K562 (cell line): Measurements from ENCODE around the gene SOX30. TPM values are rescaled to one million over a fixed set of nuclear protein-coding genes. Genes with fewer than 3 reads are reported as not detected.

Source experiments
- ATAC-seq: fragments of 200-7000 bp; cut with Tn5 transposase; 3 replicates; pipeline ENCODE4 v1.9.1; 2020; ENCODE audit warnings: moderate library complexity
- BruUV-seq: library from RNA; stranded (reverse); fragments of 400-500 nt; replicated peaks from 2 replicates; lab custom pipeline; 2021; lab: Mats Ljungman, UMichigan
- CTCF ChIA-PET: fragments of 300-600 bp; formaldehyde crosslinking; extraction: SDS; loops from one replicate; lab custom pipeline; 2021; ENCODE audit warnings: low intra/inter-chr PET ratio; lab: Yijun Ruan, JAX
- POLR2A ChIA-PET: fragments of 300-600, 350-650 bp; sonication (Branson Sonifier 250); formaldehyde crosslinking; extraction: SDS; loops from one replicate; lab custom pipeline; 2021; ENCODE audit warnings: antibody characterized with exemption, inconsistent platforms; lab: Yijun Ruan, JAX
- DNase-seq, 4 experiments: peaks; one replicate each; pipeline versions ENCODE4 v3.0.0 to v3.0.0-alpha.2; 2011 to 2018; ENCODE audit warnings: low spot score in 3 of 4, mixed read lengths in 3 of 4; ENCODE audit errors: extremely low read depth in 1 of 4
- FAIRE-seq: peaks from 2 replicates; lab custom pipeline; 2011; peaks lifted over from hg19 to GRCh38; lab: Jason Lieb, UNC
- H2AFZ ChIP-seq: 2 replicates; pipeline ENCODE4 v1.6.0; 2011; ENCODE audit warnings: low read depth, low read length, control low read depth, inconsistent platforms
- H3K27ac ChIP-seq: fragments of 200-600 bp; 3 replicates; pipeline ENCODE4 v1.8.0; 2011; ENCODE audit warnings: low read depth, mild to moderate bottlenecking, control low read depth, inconsistent platforms, low read length, moderate library complexity, mixed read lengths; ENCODE audit errors: extremely low read depth
- H3K27me3 ChIP-seq, 2 experiments: fragments of 300-600 bp in 1 of 2; 2 replicates in 1 of 2; 3 replicates in 1 of 2; pipeline versions ENCODE4 v1.6.0 to v1.8.0; 2011; ENCODE audit warnings: inconsistent platforms in 2 of 2, low read length in 2 of 2, mild to moderate bottlenecking in 1 of 2, mixed read lengths in 1 of 2, moderate library complexity in 1 of 2; ENCODE audit not compliant: control insufficient read depth in 2 of 2, insufficient read depth in 2 of 2
- H3K36me3 ChIP-seq: fragments of 300-600 bp; 3 replicates; pipeline ENCODE4 v1.8.0; 2011; ENCODE audit warnings: mild to moderate bottlenecking, low read length, inconsistent platforms; ENCODE audit not compliant: control insufficient read depth, insufficient read depth
- H3K4me1 ChIP-seq, 2 experiments: fragments of 200-600 bp in 1 of 2; replicated peaks in 1 of 2; 2 replicates in 1 of 2; 3 replicates in 1 of 2; pipeline versions ENCODE4 v1.5.1 to v1.8.0; 2011; ENCODE audit warnings: inconsistent platforms in 2 of 2, low read length in 2 of 2, mild to moderate bottlenecking in 1 of 2, mixed read lengths in 1 of 2, moderate library complexity in 1 of 2; ENCODE audit not compliant: control insufficient read depth in 2 of 2, insufficient read depth in 2 of 2
- H3K4me2 ChIP-seq: 2 replicates; pipeline ENCODE4 v1.6.1; 2011; ENCODE audit warnings: low read length, control low read depth, inconsistent platforms, mixed read lengths; ENCODE audit not compliant: insufficient read depth
- H3K4me3 ChIP-seq: fragments of 200-600 bp; sonication (generic), shearing (Covaris generic); 2 replicates; pipeline ENCODE4 v1.5.1; 2016; ENCODE audit warnings: control low read depth, inconsistent platforms
- H3K79me2 ChIP-seq: fragments of 200-600 bp; 3 replicates; pipeline ENCODE4 v1.8.0; 2011; ENCODE audit warnings: low read length, inconsistent platforms; ENCODE audit not compliant: control insufficient read depth, insufficient read depth
- H3K9ac ChIP-seq, 2 experiments: 2 replicates each; pipeline versions ENCODE4 v1.6.0 to v1.6.1; 2011; ENCODE audit warnings: low read depth in 2 of 2, low read length in 2 of 2, control low read depth in 1 of 2, inconsistent platforms in 1 of 2, mild to moderate bottlenecking in 1 of 2, mixed read lengths in 1 of 2; ENCODE audit not compliant: insufficient read depth in 1 of 2
- H3K9me1 ChIP-seq: one replicate; pipeline ENCODE4 v1.6.0; 2011; ENCODE audit warnings: inconsistent platforms, mild to moderate bottlenecking, low read length, moderate library complexity; ENCODE audit not compliant: control insufficient read depth, insufficient read depth
- H3K9me3 ChIP-seq: replicated peaks from 2 replicates; pipeline ENCODE4 v1.5.1; 2011; ENCODE audit warnings: low read depth, low read length, inconsistent platforms; ENCODE audit not compliant: control insufficient read depth, insufficient read depth
- H4K20me1 ChIP-seq: replicated peaks from 2 replicates; pipeline ENCODE4 v1.6.1; 2011; ENCODE audit warnings: low read length, inconsistent platforms, mixed read lengths; ENCODE audit not compliant: control insufficient read depth, insufficient read depth
- AFF4 ChIP-seq: sonication (generic); formaldehyde crosslinking; IDR thresholded peaks from 2 replicates; pipeline ENCODE4 v1.8.0; 2023; ENCODE audit warnings: mild to moderate bottlenecking, missing genetic modification reagents
- FOXJ2 ChIP-seq: fragments of 200-800 bp; sonication (Bioruptor generic); IDR thresholded peaks from 2 replicates; pipeline ENCODE4 v1.6.1; 2016; ENCODE audit warnings: missing genetic modification characterization, missing compliant biosample characterization
- HNRNPLL ChIP-seq: fragments of 200-400 bp; formaldehyde crosslinking; IDR thresholded peaks from 2 replicates; pipeline ENCODE4 v1.6.1; 2017; ENCODE audit warnings: low read length, low read depth, mild to moderate bottlenecking; ENCODE audit not compliant: poor library complexity, severe bottlenecking
- MAFK ChIP-seq: IDR thresholded peaks from 2 replicates; pipeline ENCODE4 v1.6.1; 2011; ENCODE audit warnings: low read length, improper control_type of control experiment
- NFE2L1 ChIP-seq: fragments of 450-650 bp; IDR thresholded peaks from 2 replicates; pipeline ENCODE4 v1.6.1; 2016; ENCODE audit warnings: missing genetic modification characterization, low read depth, mild to moderate bottlenecking, missing compliant biosample characterization, moderate library complexity, borderline replicate concordance
- PCBP2 ChIP-seq: fragments of 200-400 bp; formaldehyde crosslinking; IDR thresholded peaks from 2 replicates; pipeline ENCODE4 v1.6.1; 2018; ENCODE audit warnings: low read length, low read depth, mild to moderate bottlenecking, moderate library complexity; ENCODE audit not compliant: poor library complexity, severe bottlenecking
- RBM34 ChIP-seq: fragments of 200-400 bp; formaldehyde crosslinking; IDR thresholded peaks from 2 replicates; pipeline ENCODE4 v1.6.1; 2018; ENCODE audit warnings: low read length, borderline replicate concordance; ENCODE audit not compliant: insufficient read depth
- TCF7L2 ChIP-seq: fragments of 150-350 bp; IDR thresholded peaks from 2 replicates; pipeline ENCODE4 v1.6.1; 2016; ENCODE audit warnings: low read depth, mild to moderate bottlenecking, low read length, moderate library complexity
- TFE3 ChIP-seq: fragments of 450-650 bp; formaldehyde crosslinking; IDR thresholded peaks from 2 replicates; pipeline ENCODE4 v1.4.0; 2020; ENCODE audit warnings: mild to moderate bottlenecking, mixed read lengths
- ZBTB34 ChIP-seq: fragments of 250-450 bp; sonication (Bioruptor Pico); IDR thresholded peaks from 2 replicates; pipeline ENCODE4 v1.8.0; 2021; ENCODE audit warnings: mild to moderate bottlenecking, moderate library complexity
- ZEB2 ChIP-seq: fragments of 450-650 bp; IDR thresholded peaks from 2 replicates; pipeline ENCODE4 v1.6.1; 2016
- ZNF41 ChIP-seq: fragments of 250-450 bp; sonication (Bioruptor Pico); conservative IDR thresholded peaks from 2 replicates; pipeline ENCODE4 v1.4.0; 2020; ENCODE audit warnings: mild to moderate bottlenecking
- WGBS: fragments of 100-300 bp; shearing (Covaris generic); methylation state at CpG from one replicate; pipeline ENCODE4 v1.1.6; 2016; ENCODE audit warnings: low coverage, mixed read lengths; ENCODE audit not compliant: insufficient coverage; ENCODE audit errors: missing lambda C conversion rate; 5-methylcytosine and 5-hydroxymethylcytosine counted together
- in situ Hi-C: fragments of 300-500 bp; cut with MboI; formaldehyde crosslinking; loops from 4 replicates; pipeline ENCODE4 v1.15.0; 2018; ENCODE audit warnings: inconsistent platforms, mixed read lengths
- intact Hi-C: fragments of 100-400 bp; cut with micrococcal nuclease; formaldehyde crosslinking; loops from 2 replicates; pipeline ENCODE4 v1.14.2; 2022
- polyA plus RNA-seq, 8 experiments: library from polyadenylated mRNA; depleted of rRNA in 4 of 8; stranded (reverse) in 5 of 8; unstranded in 3 of 8; fragments of >200 nt; fragmentation: Nextera tagmentation in 2 of 8; fragmentation: Illumina TruSeq in 1 of 8; extraction: Ambion mirVana in 2 of 8; extraction: Trizol in 1 of 8; gene quantifications; 2 replicates each; pipeline versions ENCODE4 v1.2.1 to v1.2.3, GENCODE V29; 2011 to 2014; ENCODE audit warnings: inconsistent platforms in 1 of 8, missing spikeins in 1 of 8
- total RNA-seq, 7 experiments: library from RNA; depleted of rRNA in 6 of 7; stranded (reverse); fragments of >200 nt in 6 of 7; fragmentation: Illumina TruSeq in 2 of 7; extraction: Trizol in 2 of 7; gene quantifications; 2 replicates each; pipeline versions ENCODE4 v1.2.1 to v1.2.3, GENCODE V29; 2011 to 2021; ENCODE audit warnings: low replicate concordance in 1 of 7

SOX30 gene
- total and polyA plus RNA-seq, 9 of the 15 experiments (the other 6 are each of a cell fraction or from before 2014, with no cell fraction given): not detected

GRCh38 chr5:157665467-157666070 is 13.3 kb upstream of the SOX30 start:
- Histone ChIP-seq H3K27me3 (peaks cover 0 to 14% of the 10 kb centered on the region in 2 experiments; a peak in 2 of 5 replicates), H3K4me3 (no peak overlapping the region), H3K79me2 (no peaks in the 10 kb centered on the region), H3K4me2 (no peak overlapping the region), H3K4me1 (no peaks in the 10 kb centered on the region), H2AFZ (no peak overlapping the region), H3K36me3 (no peaks in the 10 kb centered on the region), H4K20me1 (no peaks in the 10 kb centered on the region), H3K9me3 (no peaks in the 10 kb centered on the region), H3K27ac (no peak overlapping the region), H3K9me1 (no peaks in the 10 kb centered on the region), H3K9ac (no peak overlapping the region)
- in situ Hi-C loops: no loop called here
- ATAC-seq (no peak), DNase-seq (no peak), FAIRE-seq (no peak)
- TF ChIP-seq FOXJ2 (no peak), AFF4 (CRISPR knock-in tag) (no peak), MAFK (no peak), TFE3 (no peak), ZEB2 (no peak), PCBP2 (no peak), ZNF41 (CRISPR knock-in tag) (no peak), NFE2L1 (tag) (no peak), HNRNPLL (no peak), TCF7L2 (no peak), ZBTB34 (CRISPR knock-in tag) (no peak), RBM34 (no peak)
- 7% methylated on average over 2 of the region's 2 CpGs for WGBS
- intact Hi-C loops: no loop called here
- ChIA-PET CTCF (no interaction called here), POLR2A (interaction anchor here (0.6 kb wide), 1 partner anchor 278 kb away, joined by 3 read pairs; no protein-coding TSS in a partner anchor)
- BruUV-seq: no TSS peak
